Immature natural killer cell (primary cell): Measurements from ENCODE around the gene ANKRD60. TPM values are rescaled to one million over a fixed set of nuclear protein-coding genes. Genes with fewer than 3 reads are reported as not detected.

Experiments used
- DNase-seq, 3 donors: peaks; one replicate each; pipeline ENCODE4 v3.0.0; 2022; ENCODE audit warnings: mixed read lengths in 1 of 3
- H3K27ac Mint-ChIP-seq, 6 donors: one replicate each; pipeline ENCODE4 v1.8.0; 2020; ENCODE audit warnings: mixed read lengths in 6 of 6, mild to moderate bottlenecking in 5 of 6, inconsistent platforms in 4 of 6, moderate library complexity in 3 of 6
- H3K27me3 Mint-ChIP-seq, 3 donors: one replicate each; pipeline ENCODE4 v1.8.0; 2020 to 2021; ENCODE audit warnings: low read depth in 3 of 3, mild to moderate bottlenecking in 3 of 3, mixed read lengths in 3 of 3, moderate library complexity in 3 of 3, inconsistent platforms in 1 of 3
- H3K36me3 Mint-ChIP-seq, 3 donors: one replicate each; pipeline ENCODE4 v1.8.0; 2020; ENCODE audit warnings: mixed read lengths in 3 of 3, inconsistent platforms in 2 of 3, mild to moderate bottlenecking in 2 of 3
- H3K4me1 Mint-ChIP-seq, 2 donors: one replicate each; pipeline ENCODE4 v1.8.0; 2020; ENCODE audit warnings: inconsistent platforms in 2 of 2, mild to moderate bottlenecking in 2 of 2, mixed read lengths in 2 of 2, moderate library complexity in 1 of 2
- H3K4me3 Mint-ChIP-seq, 5 donors: one replicate each; pipeline ENCODE4 v1.8.0; 2020; ENCODE audit warnings: mild to moderate bottlenecking in 5 of 5, mixed read lengths in 5 of 5, inconsistent platforms in 3 of 5, moderate library complexity in 3 of 5
- H3K9me3 Mint-ChIP-seq, 6 donors: one replicate each; pipeline ENCODE4 v1.8.0; 2020; ENCODE audit warnings: mild to moderate bottlenecking in 6 of 6, mixed read lengths in 6 of 6, inconsistent platforms in 4 of 6, moderate library complexity in 3 of 6
- polyA plus RNA-seq, 3 donors: library from polyadenylated mRNA; unstranded; fragments of 300-500 nt; fragmentation: Illumina TruSeq; gene quantifications; one replicate each; pipeline ENCODE4 v1.2.3, GENCODE V29; 2021

Gene ANKRD60
- polyA plus RNA-seq, 3 donors from 2014 or later, result not detected

GRCh38 chr20:58169450-58169849 is 59.0 kb downstream of the ANKRD60 start:
- DNase-seq, result no peak
- no peak overlapping the region for H3K27ac Mint-ChIP-seq
- H3K4me1 Mint-ChIP-seq, result peaks cover 3 to 13% of the 10 kb centered on the region in 2 donors
- peaks cover 2 to 6% (median 2%) of the 10 kb centered on the region in 3 donors for H3K27me3 Mint-ChIP-seq
- no peaks in the 10 kb centered on the region for H3K9me3 Mint-ChIP-seq
- no peak overlapping the region for H3K4me3 Mint-ChIP-seq
- no peaks in the 10 kb centered on the region for H3K36me3 Mint-ChIP-seq

- H3K27ac Mint-ChIP-seq, result no peak overlapping the region
- no peak for DNase-seq
- H3K4me1 Mint-ChIP-seq, result peaks cover 0 to 6% of the 10 kb centered on the region in 2 donors
- no peaks in the 10 kb centered on the region for H3K36me3 Mint-ChIP-seq
- H3K4me3 Mint-ChIP-seq, result no peak overlapping the region
- H3K27me3 Mint-ChIP-seq, result peaks cover 2 to 6% (median 2%) of the 10 kb centered on the region in 3 donors
- no peaks in the 10 kb centered on the region for H3K9me3 Mint-ChIP-seq
Measured at GRCh38 chr20:58168843-58169242, 59.6 kb downstream of the ANKRD60 start.

- Mint-ChIP-seq H3K4me1 (no peaks in the 10 kb centered on the region), H3K36me3 (no peaks in the 10 kb centered on the region), H3K27ac (no peak overlapping the region), H3K4me3 (no peak overlapping the region), H3K9me3 (no peaks in the 10 kb centered on the region), H3K27me3 (peaks cover 2 to 3% (median 2%) of the 10 kb centered on the region in 3 donors)
- no peak for DNase-seq
Measured at GRCh38 chr20:58167759-58168158, 60.7 kb downstream of the ANKRD60 start.

Other genes with a start within 250 kb of the ANKRD60 start
- 10 to 100 TPM; 14.1 to 21.7 (median 18.5) TPM for gene RAB22A, start 81.1 kb upstream of the ANKRD60 start, polyA plus RNA-seq
- 10 to 100 TPM in 2 of 3 donors, 1 to 10 TPM in 1; 9.2 to 26.1 (median 22.8) TPM for gene VAPB, start 160.6 kb upstream of the ANKRD60 start, polyA plus RNA-seq